SIG-M5 (cell line): ENCODE measurements around the gene KCNT1.
"Not testable (repeated sequence)": the region's sequence is repeated elsewhere in the genome, so short reads cannot be mapped to it uniquely, and the experiment has no call there.

ENCODE experiments used
- DNase-seq: peaks from one replicate; lab custom pipeline; 2025; lab: John Stamatoyannopoulos, UW

KCNT1 gene

GRCh38 chr9:135701959-135702721, at the start of gene KCNT1:
Gene KCNT1 (plus strand): TSS chr9:135702185. CDS start chr9:135702259, 74 bp downstream.
- no peak for DNase-seq

- no peak for DNase-seq
These were observed 46.7 kb upstream of the KCNT1 start for GRCh38 chr9:135655317-135655716.

GRCh38 chr9:135657416-135657815, 44.6 kb upstream of the KCNT1 start:
- DNase-seq = no peak

GRCh38 chr9:135659252-135659651, 42.7 kb upstream of the KCNT1 start:
- no peak for DNase-seq

GRCh38 chr9:135660407-135660806, 41.6 kb upstream of the KCNT1 start:
- DNase-seq = no peak

- DNase-seq = no peak
These were observed 40.0 kb upstream of the KCNT1 start for GRCh38 chr9:135661816-135662560.

- no peak for DNase-seq
These were observed 39.1 kb upstream of the KCNT1 start, which contains the start of gene LCN9 for GRCh38 chr9:135662758-135663450. Gene LCN9 (plus strand): TSS chr9:135663309. CDS start chr9:135663322, 13 bp downstream.

- no peak for DNase-seq
These were observed 38.6 kb upstream of the KCNT1 start for GRCh38 chr9:135663451-135663770.

GRCh38 chr9:135663857-135664256, 38.1 kb upstream of the KCNT1 start:
- DNase-seq = no peak

GRCh38 chr9:135664266-135664665, 37.7 kb upstream of the KCNT1 start:
- no peak for DNase-seq

- no peak for DNase-seq
These were observed 36.9 kb upstream of the KCNT1 start for GRCh38 chr9:135664801-135665794.

- no peak for DNase-seq
These were observed 36.2 kb upstream of the KCNT1 start for GRCh38 chr9:135665795-135666189.

GRCh38 chr9:135666534-135667462, 35.2 kb upstream of the KCNT1 start:
- DNase-seq = no peak

GRCh38 chr9:135667463-135668001, 34.5 kb upstream of the KCNT1 start:
- no peak for DNase-seq

- DNase-seq = not testable (repeated sequence)
These were observed 33.0 kb upstream of the KCNT1 start for GRCh38 chr9:135669018-135669417.

- DNase-seq = no peak
These were observed 32.2 kb upstream of the KCNT1 start for GRCh38 chr9:135669616-135670285.

GRCh38 chr9:135670721-135671590, 31.0 kb upstream of the KCNT1 start:
- DNase-seq = no peak

GRCh38 chr9:135671591-135672041, 30.4 kb upstream of the KCNT1 start:
- DNase-seq = no peak
